ENCODE measurements around the gene NADK2.

- TF ChIP-seq CTCF (IDR thresholded peaks at IDR 0.05 in 4 of 5, conservative IDR thresholded peaks at IDR 0.05 in 1 of 5) (no peak), POLR2A (IDR thresholded peaks at IDR 0.05) (no peak)
Measured at GRCh38 chr5:36173426-36173825, 68.3 kb downstream of the NADK2 start.

All from gastrocnemius medialis (tissue), 4 donors.